Dedifferentiated amniotic fluid mesenchymal stem cell (primary cell): ENCODE measurements around the gene FBXL17.

ENCODE experiments used
- DNase-seq: peaks from one replicate; pipeline ENCODE4 v3.0.0-alpha.2; 2016; ENCODE audit errors: extremely low spot score

FBXL17 gene

DNA sequence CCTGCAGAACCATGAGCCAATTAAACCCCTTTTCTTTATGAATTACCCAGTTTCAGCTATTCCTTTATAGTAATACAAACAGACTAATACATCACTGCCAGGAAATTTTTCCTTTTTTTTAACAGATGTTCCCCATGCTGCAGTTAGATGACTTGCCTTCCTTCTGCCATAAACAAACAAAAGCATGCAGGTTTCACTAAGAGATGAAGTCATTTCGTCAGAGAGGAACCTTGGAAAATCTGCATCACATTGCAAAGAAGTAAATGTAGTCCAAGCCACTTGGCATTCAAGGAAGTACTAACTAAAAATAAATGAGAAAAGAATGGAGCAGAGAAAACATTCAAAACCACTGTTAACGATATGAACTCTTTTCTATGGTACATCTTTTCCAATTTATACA lies 517.1 kb downstream of the FBXL17 start:
- peak; percentile 64 for DNase-seq

DNA sequence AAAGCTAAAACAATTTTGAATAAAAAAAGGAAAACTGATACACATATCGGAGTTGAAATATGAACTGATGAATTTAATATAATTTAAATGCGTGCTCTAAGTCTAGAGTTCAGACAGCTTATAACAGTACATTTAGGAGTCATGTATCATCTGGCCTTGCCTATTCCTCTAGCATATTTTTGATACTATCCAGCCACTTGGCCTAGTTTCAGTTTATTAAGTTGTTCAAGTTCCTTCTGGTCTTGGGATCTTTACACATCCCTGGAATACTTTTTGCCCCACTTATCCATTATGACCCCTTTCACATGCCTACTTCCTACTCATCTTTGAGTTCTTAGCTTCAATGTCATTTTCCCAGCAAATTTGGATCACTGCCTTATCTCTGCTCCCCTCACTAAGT lies 518.8 kb downstream of the FBXL17 start:
- DNase-seq: no peak

DNA sequence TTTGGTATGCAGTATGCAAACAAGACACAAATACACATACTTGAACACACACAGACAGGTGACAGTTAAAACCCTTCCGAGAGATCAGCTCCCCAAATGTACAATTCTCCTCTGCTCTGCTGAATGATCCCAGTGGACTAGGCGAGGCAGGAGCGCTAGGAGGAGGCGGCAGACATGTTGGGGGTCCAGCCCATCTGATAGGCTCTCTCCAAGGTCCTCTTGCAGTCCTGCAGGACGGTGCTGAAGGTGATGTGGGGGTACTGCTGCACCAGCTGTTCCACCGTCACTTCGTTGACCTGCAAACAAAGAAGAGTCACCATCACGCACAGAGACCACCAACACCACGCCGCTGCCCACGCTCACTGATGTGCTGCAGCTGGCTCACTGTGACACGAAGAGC lies 520.3 kb downstream of the FBXL17 start:
- DNase-seq: no peak

DNA sequence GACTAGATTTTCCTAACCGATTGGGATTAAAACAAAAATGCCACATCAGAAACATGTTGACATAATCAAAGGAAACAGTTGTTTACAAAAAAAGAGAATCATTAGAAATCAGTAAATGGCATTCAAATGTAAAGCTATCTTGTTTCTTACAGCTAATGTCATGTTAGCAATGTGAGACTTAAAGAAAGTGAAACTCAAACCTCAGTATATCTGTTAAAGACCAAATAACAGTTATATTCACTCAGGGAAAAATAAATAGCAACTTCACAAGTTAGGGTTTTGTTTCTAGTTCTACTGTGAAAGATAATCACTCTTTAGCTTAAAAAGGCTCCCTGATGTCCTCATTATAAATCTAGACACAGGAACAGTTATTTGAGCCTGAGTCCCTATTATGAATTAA lies 521.9 kb downstream of the FBXL17 start:
- DNase-seq: no peak

GRCh38 chr5:107858788-107859187 lies 523.1 kb downstream of the FBXL17 start:
- no peak for DNase-seq

DNA sequence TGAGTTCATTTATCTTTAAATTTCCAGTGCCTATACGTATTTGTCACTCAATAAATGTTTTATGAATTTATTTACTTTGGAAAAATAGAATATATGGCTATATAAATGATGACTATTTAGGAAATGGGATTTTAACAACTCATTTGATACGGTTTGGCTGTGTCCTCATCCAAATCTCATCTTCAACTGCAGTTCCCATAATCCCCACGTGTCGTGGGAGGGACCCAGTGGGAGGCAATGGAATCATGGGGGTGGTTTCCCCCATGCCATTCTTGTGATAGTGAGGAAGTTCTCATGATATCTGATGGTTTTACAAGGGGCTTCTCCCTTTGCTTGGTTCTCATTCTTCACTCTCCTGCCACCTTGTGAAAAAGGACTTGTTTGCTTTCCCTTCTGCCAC lies 523.6 kb downstream of the FBXL17 start:
- DNase-seq: no peak

- DNase-seq: no peak
Measured at GRCh38 chr5:107857785-107858184, 524.1 kb downstream of the FBXL17 start.

DNA sequence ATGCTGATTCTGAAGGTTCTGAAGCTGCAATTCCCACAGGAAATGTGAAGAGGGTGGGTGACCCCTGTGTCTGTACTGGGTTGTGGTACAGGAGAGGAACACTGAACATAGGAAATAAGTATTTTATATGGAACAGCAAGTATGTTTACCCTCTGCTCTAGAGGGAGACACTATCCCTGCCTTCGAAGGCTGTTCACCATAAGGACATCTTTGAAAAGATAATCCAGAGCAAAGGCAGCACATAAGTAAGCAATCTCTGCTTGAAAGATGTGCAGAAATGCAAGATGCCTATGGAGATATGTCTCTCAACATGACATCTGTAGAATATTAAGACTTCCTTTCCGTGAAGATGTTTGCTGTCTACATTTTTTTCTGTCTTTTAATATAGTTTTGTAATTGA lies 526.7 kb downstream of the FBXL17 start:
- no peak for DNase-seq

GRCh38 chr5:107853696-107854095 lies 528.2 kb downstream of the FBXL17 start:
- no peak for DNase-seq

DNA sequence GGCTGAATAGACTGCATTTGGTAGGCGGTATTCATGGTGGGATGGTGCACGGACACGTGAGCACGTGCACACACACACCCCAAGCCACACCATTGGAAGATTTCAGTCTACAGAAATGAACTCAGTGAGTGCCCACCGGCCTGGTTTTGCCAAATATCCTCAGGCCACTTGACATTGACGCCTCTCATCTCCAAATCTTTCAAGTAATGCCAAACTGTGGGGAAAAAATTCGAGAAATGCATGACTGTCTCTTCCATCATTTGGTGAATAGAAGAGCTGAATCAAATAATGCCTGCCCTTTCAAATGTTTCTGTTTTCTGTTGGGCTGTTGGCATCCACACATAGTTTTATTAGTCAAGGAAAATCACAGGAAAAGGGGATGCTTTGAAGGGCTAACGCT lies 528.9 kb downstream of the FBXL17 start:
- DNase-seq: no peak

GRCh38 chr5:107849118-107849517 lies 532.8 kb downstream of the FBXL17 start:
- DNase-seq: no peak

- DNase-seq: no peak
Measured at GRCh38 chr5:107840592-107840991, 541.3 kb downstream of the FBXL17 start.

DNA sequence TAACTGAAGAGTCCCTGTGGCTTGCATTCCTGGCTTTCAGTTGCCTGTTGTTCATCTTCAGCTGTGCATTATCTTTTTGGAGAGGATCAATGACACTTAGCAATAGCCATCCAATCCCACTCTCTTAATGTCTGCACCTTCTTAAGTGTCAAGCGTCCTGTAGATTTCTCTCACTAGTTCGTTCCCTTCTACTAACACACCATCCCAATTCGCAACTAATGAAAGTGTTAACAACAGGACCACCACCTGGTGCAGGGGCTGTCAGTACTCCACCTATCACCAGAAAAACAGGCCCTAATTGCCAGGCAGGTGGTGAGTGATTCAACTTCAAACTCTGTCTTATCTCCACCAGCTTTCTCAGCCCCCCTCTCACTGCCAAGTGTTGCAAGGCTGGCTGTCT lies 541.7 kb downstream of the FBXL17 start:
- DNase-seq: no peak

GRCh38 chr5:107835096-107835495 lies 546.8 kb downstream of the FBXL17 start:
- DNase-seq: no peak

DNA sequence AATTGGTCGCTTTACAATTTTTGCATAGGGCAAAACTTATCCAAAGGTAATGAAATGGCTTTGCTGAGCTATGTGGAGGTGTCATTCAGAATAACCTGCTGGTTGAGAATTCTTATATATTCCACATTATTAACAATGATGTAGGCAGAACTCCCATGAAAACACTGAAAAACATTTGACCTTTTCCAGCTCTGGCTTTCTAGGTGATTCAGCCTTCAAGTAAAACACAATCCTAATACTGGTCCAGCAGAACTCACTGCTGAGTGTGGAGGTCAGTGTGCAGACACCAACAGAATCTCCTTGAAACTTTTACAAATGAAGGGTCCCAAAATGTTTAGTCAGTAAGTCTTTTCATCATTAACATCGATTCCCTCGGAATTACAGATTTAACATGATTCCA lies 549.2 kb downstream of the FBXL17 start:
- DNase-seq: no peak

DNA sequence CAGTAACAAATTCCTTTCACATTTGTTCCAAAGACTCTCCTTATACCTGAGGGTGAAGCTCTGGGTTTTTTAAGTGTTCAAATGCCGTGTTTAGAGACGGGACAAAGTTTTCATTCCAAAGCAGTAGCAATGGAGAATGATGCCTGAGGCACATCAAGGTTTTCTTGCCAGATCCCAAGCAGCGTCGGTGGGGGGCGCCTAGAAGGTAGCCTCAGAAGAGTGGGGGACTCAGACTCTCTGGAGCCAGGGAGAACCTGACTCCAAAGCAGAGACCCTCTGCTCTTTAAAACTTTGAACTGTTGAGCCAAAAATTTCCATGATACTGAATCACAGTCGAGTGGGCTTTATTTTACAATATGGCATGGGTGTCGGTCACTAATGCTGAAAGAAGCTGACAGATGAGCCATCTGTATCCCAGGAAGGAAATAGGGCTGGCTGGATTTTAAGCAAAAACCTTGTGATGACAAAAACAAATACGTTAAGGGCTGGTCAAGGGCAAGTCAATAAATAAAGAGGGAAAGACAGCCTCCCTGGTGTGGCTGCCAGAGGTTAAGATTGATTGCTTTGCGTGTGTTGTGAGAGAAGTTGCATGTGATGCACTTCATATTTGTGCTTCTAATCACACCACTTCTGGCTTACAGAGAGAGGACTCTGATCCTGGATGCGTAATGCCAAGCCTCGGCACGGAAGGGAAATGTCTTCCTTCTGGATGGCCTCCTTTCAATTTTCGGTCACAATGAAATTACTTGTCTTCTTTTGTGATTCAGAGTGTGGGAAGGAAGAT lies 550.1 kb downstream of the FBXL17 start:
- peak; percentile 55 for DNase-seq

DNA sequence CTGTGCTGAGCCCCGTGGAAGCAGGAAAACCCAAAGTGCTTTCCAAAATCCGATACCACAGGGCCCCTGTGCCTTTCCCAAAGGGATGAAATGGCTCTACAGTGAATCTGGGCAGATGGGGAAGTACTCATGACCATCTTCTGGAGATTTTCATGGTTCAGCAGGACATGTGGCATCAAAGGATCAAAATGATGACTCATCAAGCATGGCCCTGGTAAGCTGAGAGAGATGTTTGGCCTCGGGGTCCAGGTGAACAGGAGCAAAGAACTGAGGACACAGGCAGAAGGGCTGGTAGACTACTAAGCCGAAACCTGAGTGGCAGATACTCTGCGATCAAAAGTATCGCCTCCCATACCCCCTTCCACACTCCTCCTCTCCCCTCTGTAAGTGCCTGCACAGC lies 551.1 kb downstream of the FBXL17 start:
- no peak for DNase-seq

GRCh38 chr5:107826311-107827000 lies 555.4 kb downstream of the FBXL17 start:
- DNase-seq: no peak

- no peak for DNase-seq
Measured at GRCh38 chr5:107824821-107825220, 557.1 kb downstream of the FBXL17 start.

GRCh38 chr5:107821288-107821687 lies 560.6 kb downstream of the FBXL17 start:
- no peak for DNase-seq

DNA sequence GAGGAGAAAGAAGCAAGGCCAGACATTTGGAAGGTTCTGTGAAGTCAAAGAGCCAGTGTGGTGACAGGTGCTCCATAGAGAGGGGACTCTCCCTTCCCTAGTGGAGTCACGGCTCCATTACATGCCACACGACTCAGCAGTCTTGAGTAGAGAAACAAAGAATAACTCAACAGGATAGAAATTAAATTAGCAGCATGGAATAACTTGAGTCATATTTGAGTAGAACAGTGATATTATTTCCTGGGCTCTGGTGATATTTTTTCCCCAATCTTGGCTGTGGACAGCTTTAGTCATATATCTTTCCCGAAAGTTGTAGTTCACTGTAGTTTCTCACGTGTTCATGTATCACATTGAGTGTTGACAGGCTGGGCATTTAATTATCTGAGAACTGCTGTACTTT lies 561.5 kb downstream of the FBXL17 start:
- DNase-seq: no peak

DNA sequence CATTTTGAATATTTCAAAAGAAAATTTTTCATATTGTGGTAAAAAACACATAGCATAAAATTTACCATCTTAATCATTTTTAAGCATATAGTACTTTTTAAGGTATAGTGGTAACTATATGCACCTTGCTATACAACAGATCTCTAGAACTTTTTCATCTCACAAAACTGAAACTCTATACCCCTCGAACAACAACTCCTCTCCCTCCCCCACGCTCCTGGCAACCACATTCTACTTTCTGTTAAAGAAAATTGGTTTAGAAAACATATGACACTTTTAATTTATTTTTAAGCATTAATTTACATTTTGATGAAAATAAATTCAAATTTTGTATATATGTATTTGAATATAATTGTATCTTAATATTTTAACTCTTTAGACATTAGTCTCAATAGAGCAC lies 563.9 kb downstream of the FBXL17 start:
- DNase-seq: no peak

DNA sequence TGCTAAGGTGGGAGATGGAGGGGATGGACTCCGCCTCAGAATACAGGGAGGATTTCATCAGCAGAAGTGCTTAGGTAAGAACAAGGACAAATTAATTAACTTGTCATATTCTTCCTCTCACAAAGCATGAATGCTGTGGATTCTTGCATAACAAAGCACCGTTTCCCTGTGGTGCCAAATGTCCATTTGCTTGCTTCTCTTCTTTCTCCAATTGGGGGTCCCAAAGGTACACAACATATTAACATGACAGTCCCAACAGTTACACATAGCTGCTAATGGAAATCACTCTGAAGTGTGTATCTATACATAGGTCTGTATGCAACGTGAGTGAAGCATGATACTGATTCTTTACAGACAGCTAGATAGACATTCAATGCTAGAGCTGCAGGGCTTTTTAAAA lies 564.5 kb downstream of the FBXL17 start:
- no peak for DNase-seq

DNA sequence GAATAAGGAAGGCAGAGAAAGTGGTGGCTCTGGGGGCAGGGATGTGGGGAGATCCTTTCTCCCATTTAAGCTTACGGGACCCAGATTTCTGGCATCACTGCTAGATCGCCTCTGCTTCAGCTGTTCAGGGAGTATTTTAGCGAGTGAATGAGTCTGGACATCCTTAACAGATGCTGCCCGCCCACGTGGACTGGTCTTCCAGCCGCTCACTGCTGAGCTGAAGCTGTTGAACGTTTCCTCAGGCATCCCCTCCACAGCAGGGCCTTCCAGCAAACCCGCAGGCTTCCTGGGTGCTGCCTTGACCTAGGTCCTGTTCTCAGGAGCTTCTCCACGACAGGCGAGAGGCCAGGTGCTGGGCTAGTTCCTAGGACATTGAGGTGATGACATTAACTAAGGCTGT lies 566.8 kb downstream of the FBXL17 start:
- DNase-seq: no peak
